ENCODE data around the gene FXYD5. TPM values are rescaled to one million over a fixed set of nuclear protein-coding genes. Genes with fewer than 3 reads are reported as not detected.

FXYD5 gene
- total RNA-seq, 1 donor from 2014 or later = 138 TPM

- DNase-seq (ENCODE audit: low spot score in 2 of 2) = no peak
- Histone ChIP-seq H3K36me3 (peaks cover 46 to 83% of the 10 kb centered on the region in 2 donors), H3K27ac (no peak overlapping the region), H3K4me3 (no peak overlapping the region), H3K9me3 (peaks cover 0 to 28% of the 10 kb centered on the region in 2 donors), H3K4me1 (no peaks in the 10 kb centered on the region), H3K27me3 (no peaks in the 10 kb centered on the region)
- TF ChIP-seq CTCF (IDR thresholded peaks at IDR 0.05) = no peak
- intact Hi-C loops (cut with DNase I) = no loop called here
Observed at GRCh38 chr19:35162471-35163326, 8.2 kb downstream of the FXYD5 start.

- peaks cover 37 to 69% of the 10 kb centered on the region in 2 donors for H3K36me3 ChIP-seq
- intact Hi-C loops (cut with DNase I) = no loop called here
- no peak overlapping the region for H3K4me3 ChIP-seq
- H3K27ac ChIP-seq = no peak overlapping the region
- no peak for TF ChIP-seq CTCF (IDR thresholded peaks at IDR 0.05)
- H3K9me3 ChIP-seq = peaks cover 0 to 28% of the 10 kb centered on the region in 2 donors
- H3K27me3 ChIP-seq = no peaks in the 10 kb centered on the region
- no peaks in the 10 kb centered on the region for H3K4me1 ChIP-seq
- no peak for DNase-seq (ENCODE audit: low spot score in 2 of 2)
Observed at GRCh38 chr19:35164418-35164817, 9.9 kb downstream of the FXYD5 start.

DNA sequence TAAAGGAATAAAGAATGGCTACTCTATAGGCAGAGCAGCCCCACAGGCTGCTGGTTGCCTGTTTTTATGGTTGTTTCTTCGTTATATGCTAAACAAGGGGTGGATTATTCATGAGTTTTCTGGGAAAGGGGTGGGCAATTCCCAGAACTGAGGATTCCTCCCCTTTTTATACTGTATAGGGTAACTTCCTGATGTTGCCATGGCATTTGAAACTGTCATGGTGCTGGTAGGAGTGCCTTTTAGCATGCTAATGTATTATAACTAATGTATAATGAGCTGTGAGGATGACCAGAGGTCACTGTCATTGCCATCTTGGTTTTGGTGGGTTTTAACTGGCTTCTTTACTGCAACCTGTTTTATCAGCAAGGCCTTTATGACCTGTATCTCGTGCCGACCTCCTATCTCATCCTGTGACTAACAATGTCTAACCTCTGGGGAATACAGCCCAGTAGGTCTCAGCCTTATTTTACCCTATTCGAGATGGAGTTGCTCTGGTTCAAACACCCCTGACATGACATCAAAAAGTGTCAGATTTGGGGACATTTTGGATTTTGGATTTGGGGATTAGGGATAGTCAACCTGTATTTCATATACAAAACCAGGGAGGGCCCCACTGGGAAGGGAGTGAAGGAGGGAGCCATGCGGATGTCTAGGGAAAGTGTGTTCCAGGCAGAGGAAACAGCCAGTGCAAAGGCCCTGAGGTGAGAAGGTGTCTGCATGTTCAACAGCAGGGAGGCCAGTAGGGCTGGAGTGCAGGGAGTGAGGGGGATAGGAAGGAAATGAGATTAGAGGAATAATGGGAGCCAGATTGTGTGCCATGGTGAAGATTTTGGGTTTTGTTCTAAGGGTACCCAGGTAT is 10.9 kb downstream of the FXYD5 start:
- H3K4me3 ChIP-seq = no peak overlapping the region
- peaks cover 31 to 70% of the 10 kb centered on the region in 2 donors for H3K36me3 ChIP-seq
- no peaks in the 10 kb centered on the region for H3K27me3 ChIP-seq
- no peaks in the 10 kb centered on the region for H3K4me1 ChIP-seq
- H3K9me3 ChIP-seq = peaks cover 0 to 28% of the 10 kb centered on the region in 2 donors
- intact Hi-C loops (cut with DNase I) = no loop called here
- DNase-seq (ENCODE audit: low spot score in 2 of 2) = no peak
- no peak overlapping the region for H3K27ac ChIP-seq
- no peak for TF ChIP-seq CTCF (IDR thresholded peaks at IDR 0.05)

DNA sequence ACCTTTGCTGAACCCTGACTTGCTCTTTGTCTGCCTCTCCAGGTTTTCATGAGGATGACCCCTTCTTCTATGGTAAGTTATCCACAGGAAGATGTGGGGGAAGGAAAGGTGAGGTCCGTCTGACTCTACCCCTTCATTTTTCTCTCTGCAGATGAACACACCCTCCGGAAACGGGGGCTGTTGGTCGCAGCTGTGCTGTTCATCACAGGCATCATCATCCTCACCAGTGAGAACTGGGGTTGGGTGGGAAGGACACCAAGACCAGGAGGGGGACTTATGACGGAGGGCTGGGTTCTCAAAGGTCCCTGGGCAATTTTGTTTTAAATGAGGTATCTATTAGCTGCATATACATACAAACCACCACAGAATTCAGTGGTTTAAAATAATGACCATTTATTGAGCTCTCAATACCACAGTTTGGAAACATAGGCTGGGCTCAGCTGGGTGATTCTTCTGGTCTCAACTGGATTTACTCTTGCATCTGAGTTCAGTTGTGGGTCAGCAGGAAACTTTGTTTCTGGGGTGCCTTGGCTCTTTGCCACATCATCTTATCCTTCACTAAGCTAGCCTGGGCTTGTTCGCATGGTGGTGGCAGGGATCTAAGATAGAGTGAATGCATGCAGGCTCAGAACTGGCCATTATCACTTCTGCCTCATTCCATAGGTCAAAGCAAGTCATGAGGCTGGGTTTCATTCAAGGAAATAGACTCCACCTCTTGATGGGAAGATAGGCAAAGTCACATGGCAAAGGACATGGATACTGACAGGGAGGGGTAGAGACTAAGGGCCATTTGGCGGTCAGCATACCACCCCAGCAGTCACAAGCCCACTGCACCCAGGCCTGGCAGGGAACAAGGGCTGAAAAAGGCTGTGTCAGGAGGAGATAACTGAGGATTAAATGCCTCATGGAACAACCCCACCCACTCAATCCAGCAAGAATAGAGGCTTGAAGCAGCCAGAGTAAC is 11.8 kb downstream of the FXYD5 start:
- no peak overlapping the region for H3K27ac ChIP-seq

More for the DNA sequence above, 11.8 kb downstream of the FXYD5 start:
- Histone ChIP-seq H3K36me3 (peaks cover 27 to 62% of the 10 kb centered on the region in 2 donors), H3K9me3 (peaks cover 0 to 28% of the 10 kb centered on the region in 2 donors), H3K4me3 (no peak overlapping the region), H3K4me1 (no peaks in the 10 kb centered on the region), H3K27me3 (no peaks in the 10 kb centered on the region)
- intact Hi-C loops (cut with DNase I) = no loop called here
- no peak for DNase-seq (ENCODE audit: low spot score in 2 of 2)
- TF ChIP-seq CTCF (IDR thresholded peaks at IDR 0.05) = no peak
